HCT116 (cell line): Measurements from ENCODE around the gene POLRMT.

Source experiments
- CTCF ChIP-seq, 3 experiments: fragments of 200-600 bp in 1 of 3; sonication (generic) in 1 of 3; IDR thresholded peaks in 2 of 3; conservative IDR thresholded peaks in 1 of 3; 2 replicates each; pipeline ENCODE4 v1.5.1; 2012 to 2017; ENCODE audit warnings: low read depth in 2 of 3, low read length in 2 of 3, antibody characterized with exemption in 1 of 3, borderline replicate concordance in 1 of 3, control low read depth in 1 of 3, mild to moderate bottlenecking in 1 of 3, mixed read lengths in 1 of 3, mixed run types in 1 of 3, moderate library complexity in 1 of 3; ENCODE audit not compliant: insufficient read depth in 1 of 3
- ELF1 ChIP-seq: IDR thresholded peaks from 2 replicates; pipeline ENCODE4 v1.6.1; 2012; ENCODE audit warnings: low read depth, borderline replicate concordance
- TF ChIP-seq, protein P1 (sequence below): IDR thresholded peaks from 2 replicates; pipeline ENCODE4 v1.6.1; 2012

- no peak for TF ChIP-seq ELF1
- TF ChIP-seq CTCF (IDR thresholded peaks at IDR 0.05 in 2 of 3, conservative IDR thresholded peaks at IDR 0.05 in 1 of 3; ENCODE audit: borderline replicate concordance in 1 of 3, insufficient read depth in 1 of 3, low read depth in 2 of 3, low read length in 2 of 3) = no peak
- TF ChIP-seq, protein P1, sequence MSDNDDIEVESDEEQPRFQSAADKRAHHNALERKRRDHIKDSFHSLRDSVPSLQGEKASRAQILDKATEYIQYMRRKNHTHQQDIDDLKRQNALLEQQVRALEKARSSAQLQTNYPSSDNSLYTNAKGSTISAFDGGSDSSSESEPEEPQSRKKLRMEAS = no peak
Measured at GRCh38 chr19:638906-639252, 5.5 kb upstream of the POLRMT start.
